Measurements from ENCODE around the gene PIK3C3.

DNA sequence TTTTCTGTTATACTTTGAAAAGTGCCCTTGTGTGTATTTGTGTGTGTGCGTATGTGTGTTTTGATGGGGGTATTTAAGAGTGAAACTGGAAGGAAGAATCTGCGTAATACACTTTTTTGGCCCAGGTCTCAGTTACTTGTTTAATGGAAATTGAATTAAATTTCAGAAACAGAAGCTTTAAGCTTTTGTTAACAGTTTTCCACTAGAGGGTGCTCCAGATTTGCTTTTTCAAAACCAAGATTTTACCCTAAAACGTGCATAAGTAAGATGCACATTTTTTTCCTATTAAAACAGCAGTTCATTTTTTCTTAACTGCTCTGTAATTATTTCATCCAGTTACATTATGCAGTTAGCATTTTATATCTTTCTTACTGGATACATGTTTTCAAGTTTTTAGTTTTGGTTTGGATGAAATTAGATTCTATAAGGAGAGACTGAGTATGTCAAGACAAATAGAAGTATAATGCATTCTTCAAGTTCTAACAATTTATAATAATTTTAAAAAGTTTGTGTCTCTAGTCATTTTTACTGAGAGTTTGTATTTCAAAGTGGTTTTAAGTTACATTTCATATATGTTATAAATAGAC lies 97.2 kb downstream of the PIK3C3 start:
- TF ChIP-seq, protein P1, sequence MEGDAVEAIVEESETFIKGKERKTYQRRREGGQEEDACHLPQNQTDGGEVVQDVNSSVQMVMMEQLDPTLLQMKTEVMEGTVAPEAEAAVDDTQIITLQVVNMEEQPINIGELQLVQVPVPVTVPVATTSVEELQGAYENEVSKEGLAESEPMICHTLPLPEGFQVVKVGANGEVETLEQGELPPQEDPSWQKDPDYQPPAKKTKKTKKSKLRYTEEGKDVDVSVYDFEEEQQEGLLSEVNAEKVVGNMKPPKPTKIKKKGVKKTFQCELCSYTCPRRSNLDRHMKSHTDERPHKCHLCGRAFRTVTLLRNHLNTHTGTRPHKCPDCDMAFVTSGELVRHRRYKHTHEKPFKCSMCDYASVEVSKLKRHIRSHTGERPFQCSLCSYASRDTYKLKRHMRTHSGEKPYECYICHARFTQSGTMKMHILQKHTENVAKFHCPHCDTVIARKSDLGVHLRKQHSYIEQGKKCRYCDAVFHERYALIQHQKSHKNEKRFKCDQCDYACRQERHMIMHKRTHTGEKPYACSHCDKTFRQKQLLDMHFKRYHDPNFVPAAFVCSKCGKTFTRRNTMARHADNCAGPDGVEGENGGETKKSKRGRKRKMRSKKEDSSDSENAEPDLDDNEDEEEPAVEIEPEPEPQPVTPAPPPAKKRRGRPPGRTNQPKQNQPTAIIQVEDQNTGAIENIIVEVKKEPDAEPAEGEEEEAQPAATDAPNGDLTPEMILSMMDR (IDR thresholded peaks at IDR 0.05): no peak
- TF ChIP-seq POLR2A (IDR thresholded peaks at IDR 0.05): no peak
